ENCODE results near the gene EDN2. TPM values are rescaled to one million over a fixed set of nuclear protein-coding genes. Genes with fewer than 3 reads are reported as not detected.

EDN2 gene
- total RNA-seq, 1 experiment from 2014 or later, result 0.28 TPM

DNA sequence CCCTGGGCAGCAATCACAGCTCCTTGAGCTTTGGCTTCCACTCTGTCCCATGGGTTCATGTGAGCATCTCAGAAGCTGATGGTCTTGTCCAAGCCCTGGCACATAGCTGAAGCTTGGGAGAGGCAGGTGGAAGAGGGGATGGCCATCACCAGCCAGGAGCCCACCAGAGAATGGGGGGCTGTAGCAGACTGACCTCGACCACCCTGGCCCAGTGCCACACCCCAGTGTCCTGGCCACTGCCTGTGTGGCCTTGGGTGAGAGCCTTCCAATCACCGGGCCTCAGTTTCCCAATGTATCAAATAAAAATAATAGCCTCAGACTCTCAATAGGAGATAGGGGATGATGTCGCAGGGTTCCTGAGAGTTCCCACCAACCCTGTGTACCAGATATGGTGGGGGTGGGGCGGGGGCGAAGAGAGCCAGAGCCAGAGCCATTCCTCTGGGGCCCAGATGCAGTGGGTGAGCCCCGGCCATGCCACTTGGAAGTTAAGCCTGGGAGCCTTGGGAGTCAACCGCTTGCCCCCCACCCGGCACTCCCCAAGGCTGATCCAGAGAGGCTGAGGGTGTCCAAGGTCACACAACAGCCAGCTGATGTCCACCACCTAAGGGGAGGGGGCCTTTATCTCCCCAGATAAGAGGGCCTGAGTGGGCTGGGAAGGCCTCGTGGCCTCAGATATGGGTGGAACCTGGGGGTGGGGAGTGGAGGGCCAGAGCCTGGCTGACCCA, 9.3 kb upstream of the EDN2 start:
- H3K36me3 Mint-ChIP-seq (ENCODE audit: insufficient read depth, unreplicated experiment), result peaks cover 18% of the 10 kb centered on the region
- H3K4me1 Mint-ChIP-seq (ENCODE audit: low read depth, unreplicated experiment), result peaks cover 19% of the 10 kb centered on the region
- peaks cover 14% of the 10 kb centered on the region for H3K27me3 Mint-ChIP-seq (ENCODE audit: unreplicated experiment)
- no peak overlapping the region for H3K4me3 Mint-ChIP-seq (ENCODE audit: low read depth, unreplicated experiment)
- no TSS peak for BruUV-seq (replicated peaks)
- TF ChIP-seq, protein P1, sequence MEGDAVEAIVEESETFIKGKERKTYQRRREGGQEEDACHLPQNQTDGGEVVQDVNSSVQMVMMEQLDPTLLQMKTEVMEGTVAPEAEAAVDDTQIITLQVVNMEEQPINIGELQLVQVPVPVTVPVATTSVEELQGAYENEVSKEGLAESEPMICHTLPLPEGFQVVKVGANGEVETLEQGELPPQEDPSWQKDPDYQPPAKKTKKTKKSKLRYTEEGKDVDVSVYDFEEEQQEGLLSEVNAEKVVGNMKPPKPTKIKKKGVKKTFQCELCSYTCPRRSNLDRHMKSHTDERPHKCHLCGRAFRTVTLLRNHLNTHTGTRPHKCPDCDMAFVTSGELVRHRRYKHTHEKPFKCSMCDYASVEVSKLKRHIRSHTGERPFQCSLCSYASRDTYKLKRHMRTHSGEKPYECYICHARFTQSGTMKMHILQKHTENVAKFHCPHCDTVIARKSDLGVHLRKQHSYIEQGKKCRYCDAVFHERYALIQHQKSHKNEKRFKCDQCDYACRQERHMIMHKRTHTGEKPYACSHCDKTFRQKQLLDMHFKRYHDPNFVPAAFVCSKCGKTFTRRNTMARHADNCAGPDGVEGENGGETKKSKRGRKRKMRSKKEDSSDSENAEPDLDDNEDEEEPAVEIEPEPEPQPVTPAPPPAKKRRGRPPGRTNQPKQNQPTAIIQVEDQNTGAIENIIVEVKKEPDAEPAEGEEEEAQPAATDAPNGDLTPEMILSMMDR (IDR thresholded peaks at IDR 0.05; ENCODE audit: unreplicated experiment), result no peak
- no peak overlapping the region for H3K27ac Mint-ChIP-seq (ENCODE audit: unreplicated experiment)
- peaks cover 5% of the 10 kb centered on the region for H3K9me3 Mint-ChIP-seq (ENCODE audit: low read depth, unreplicated experiment)
- intact Hi-C loops (cut with micrococcal nuclease; ENCODE audit: unreplicated experiment), result no loop called here
- no peak for DNase-seq
- CTCF ChIA-PET, result interaction anchor here (0.9 to 3.9 kb wide), 6 partner anchors 10 to 60 kb away, joined by 3 to 27 read pairs (median 4); no protein-coding TSS in a partner anchor

DNA sequence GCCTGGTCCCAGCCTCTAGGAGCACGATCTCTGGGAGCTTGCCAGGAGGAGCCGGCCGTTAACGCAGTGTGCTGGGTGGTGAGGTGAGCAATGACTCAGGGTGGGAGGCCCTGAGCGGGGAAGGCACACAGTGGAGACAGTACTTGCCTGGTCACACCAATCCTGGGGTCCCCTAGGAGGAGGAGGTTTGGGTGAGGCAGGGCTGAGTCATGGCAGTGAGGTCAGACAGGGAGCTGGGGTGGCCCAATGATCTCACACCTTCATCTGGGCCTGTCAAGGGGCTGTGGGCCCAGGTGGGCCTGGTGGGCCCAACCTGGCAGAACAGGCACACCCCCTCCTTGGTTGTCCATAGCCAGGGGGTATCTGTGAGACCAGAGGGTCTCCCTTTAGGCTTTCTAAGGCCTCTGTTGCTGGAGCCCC, 8.6 kb upstream of the EDN2 start:
- Mint-ChIP-seq H3K4me3 (ENCODE audit: low read depth, unreplicated experiment) (no peak overlapping the region), H3K27me3 (ENCODE audit: unreplicated experiment) (peaks cover 14% of the 10 kb centered on the region), H3K36me3 (ENCODE audit: insufficient read depth, unreplicated experiment) (peaks cover 18% of the 10 kb centered on the region), H3K27ac (ENCODE audit: unreplicated experiment) (no peak overlapping the region), H3K9me3 (ENCODE audit: low read depth, unreplicated experiment) (peaks cover 5% of the 10 kb centered on the region), H3K4me1 (ENCODE audit: low read depth, unreplicated experiment) (peaks cover 12% of the 10 kb centered on the region)
- CTCF ChIA-PET, result interaction anchor here (0.9 to 3.9 kb wide), 6 partner anchors 9 to 60 kb away, joined by 3 to 27 read pairs (median 4); no protein-coding TSS in a partner anchor
- TF ChIP-seq, protein P1 (IDR thresholded peaks at IDR 0.05; ENCODE audit: unreplicated experiment), result no peak
- DNase-seq, result peak; percentile 77
- intact Hi-C loops (cut with micrococcal nuclease; ENCODE audit: unreplicated experiment), result no loop called here
- BruUV-seq (replicated peaks), result no TSS peak

DNA sequence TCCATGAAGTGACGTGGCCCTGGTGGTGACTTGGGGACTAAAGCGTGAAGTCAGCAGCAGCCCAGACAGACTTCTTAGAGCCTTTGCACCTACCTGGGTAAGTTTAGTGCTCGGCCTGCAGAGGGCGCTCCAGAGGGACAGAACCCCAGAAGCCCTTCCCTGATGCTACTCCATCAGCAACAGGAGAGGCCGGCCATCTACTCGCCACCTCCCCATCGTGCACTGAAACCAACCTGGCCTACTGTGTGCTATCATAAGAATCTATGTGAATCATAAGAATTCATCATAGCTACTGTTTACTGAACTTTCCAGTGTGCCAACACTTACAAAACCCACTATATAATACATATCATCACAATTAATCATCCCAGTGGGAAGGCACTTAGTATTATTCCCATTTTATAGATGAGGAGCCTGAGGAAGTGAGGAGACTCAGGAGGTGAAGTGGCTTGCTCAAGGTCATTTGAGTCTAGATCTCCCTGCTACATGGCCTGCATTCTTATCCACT, 7.9 kb upstream of the EDN2 start:
- H3K4me3 Mint-ChIP-seq (ENCODE audit: low read depth, unreplicated experiment), result no peak overlapping the region
- H3K36me3 Mint-ChIP-seq (ENCODE audit: insufficient read depth, unreplicated experiment), result peaks cover 18% of the 10 kb centered on the region
- no TSS peak for BruUV-seq (replicated peaks)
- TF ChIP-seq, protein P1 (IDR thresholded peaks at IDR 0.05; ENCODE audit: unreplicated experiment), result peak; percentile 53
- peak; percentile 65 for DNase-seq
- H3K27me3 Mint-ChIP-seq (ENCODE audit: unreplicated experiment), result peaks cover 14% of the 10 kb centered on the region
- intact Hi-C loops (cut with micrococcal nuclease; ENCODE audit: unreplicated experiment), result no loop called here
- no peak overlapping the region for H3K27ac Mint-ChIP-seq (ENCODE audit: unreplicated experiment)
- H3K9me3 Mint-ChIP-seq (ENCODE audit: low read depth, unreplicated experiment), result peaks cover 5% of the 10 kb centered on the region
- CTCF ChIA-PET, result interaction anchor here (1.1 to 3.9 kb wide), 4 partner anchors 8 to 23 kb away, joined by 3 to 27 read pairs (median 5); no protein-coding TSS in a partner anchor
- peaks cover 9% of the 10 kb centered on the region for H3K4me1 Mint-ChIP-seq (ENCODE audit: low read depth, unreplicated experiment)

DNA sequence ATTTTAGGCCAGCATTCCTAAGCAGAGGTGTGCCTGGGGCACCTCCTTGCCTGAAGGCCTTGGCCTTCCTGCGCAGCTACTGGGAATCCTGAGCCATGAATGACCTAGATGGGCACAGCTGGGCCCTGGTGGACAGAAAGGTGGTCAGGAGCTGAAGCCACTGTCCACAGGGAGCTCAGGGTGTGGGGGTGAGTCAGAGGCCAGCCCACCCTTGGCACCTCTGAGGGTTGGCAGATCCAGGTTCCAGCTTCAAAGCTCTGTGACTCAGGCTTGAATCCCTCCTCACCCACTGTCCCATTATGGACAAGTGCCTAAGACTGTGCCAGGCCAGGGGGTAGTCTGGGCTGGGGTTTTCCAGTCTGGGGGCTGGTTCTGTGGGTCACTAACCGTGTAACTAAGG, 6.4 kb upstream of the EDN2 start:
- TF ChIP-seq, protein P1 (IDR thresholded peaks at IDR 0.05; ENCODE audit: unreplicated experiment), result no peak
- Mint-ChIP-seq H3K4me1 (ENCODE audit: low read depth, unreplicated experiment) (peaks cover 20% of the 10 kb centered on the region), H3K36me3 (ENCODE audit: insufficient read depth, unreplicated experiment) (peaks cover 11% of the 10 kb centered on the region), H3K4me3 (ENCODE audit: low read depth, unreplicated experiment) (no peak overlapping the region), H3K27me3 (ENCODE audit: unreplicated experiment) (peaks cover 14% of the 10 kb centered on the region), H3K27ac (ENCODE audit: unreplicated experiment) (no peak overlapping the region), H3K9me3 (ENCODE audit: low read depth, unreplicated experiment) (peaks cover 5% of the 10 kb centered on the region)
- CTCF ChIA-PET, result interaction anchor here (0.7 to 1.4 kb wide), 2 partner anchors 9 to 24 kb away, joined by 4 to 5 read pairs; no protein-coding TSS in a partner anchor
- BruUV-seq (replicated peaks), result no TSS peak
- DNase-seq, result no peak
- intact Hi-C loops (cut with micrococcal nuclease; ENCODE audit: unreplicated experiment), result no loop called here

All from Calu3 (cell line).